Heart left ventricle (tissue), 16 donors: ENCODE measurements around the gene TCEANC2. TPM values are rescaled to one million over a fixed set of nuclear protein-coding genes. Genes with fewer than 3 reads are reported as not detected.

Experiments used
- ATAC-seq, 4 donors: fragments of 200-7000 bp; cut with Tn5 transposase; one replicate each; pipeline ENCODE4 v1.9.1; 2020 to 2022; ENCODE audit warnings: moderate library complexity in 4 of 4, mild to moderate bottlenecking in 3 of 4, moderate number of reproducible peaks in 1 of 4
- DNase-seq, 5 donors: peaks; one replicate each; pipeline ENCODE4 v3.0.0-alpha.2; 2020
- H3K27ac ChIP-seq, 12 donors: fragments of 200-600 bp; sonication (generic) in 4 of 12; one replicate each; pipeline versions ENCODE4 v1.5.0 to v1.8.0; 2016 to 2022; ENCODE audit warnings: mild to moderate bottlenecking in 2 of 12
- H3K27me3 ChIP-seq, 9 donors: fragments of 200-600 bp; sonication (generic) in 2 of 9; one replicate each; pipeline versions ENCODE4 v1.5.1 to v1.8.0; 2016 to 2022; ENCODE audit warnings: mild to moderate bottlenecking in 3 of 9
- H3K36me3 ChIP-seq, 9 donors: fragments of 200-600 bp; sonication (generic) in 2 of 9; one replicate each; pipeline versions ENCODE4 v1.5.0 to v1.8.0; 2018 to 2022; ENCODE audit warnings: mild to moderate bottlenecking in 2 of 9
- H3K4me1 ChIP-seq, 12 donors: fragments of 200-600 bp; sonication (generic) in 4 of 12; one replicate each; pipeline versions ENCODE4 v1.5.0 to v1.8.0; 2016 to 2022; ENCODE audit warnings: mild to moderate bottlenecking in 3 of 12
- H3K4me3 ChIP-seq, 12 donors: fragments of 200-600 bp; sonication (generic) in 4 of 12; one replicate each; pipeline versions ENCODE4 v1.5.0 to v1.8.0; 2017 to 2022; ENCODE audit warnings: mild to moderate bottlenecking in 9 of 12, moderate library complexity in 4 of 12
- H3K9me3 ChIP-seq, 12 donors: fragments of 200-600 bp; sonication (generic) in 4 of 12; one replicate each; pipeline versions ENCODE4 v1.5.0 to v1.8.0; 2016 to 2022; ENCODE audit warnings: mild to moderate bottlenecking in 1 of 12
- CTCF ChIP-seq, 12 donors: fragments of 200-600 bp; sonication (generic) in 4 of 12; IDR thresholded peaks; one replicate each; pipeline versions ENCODE4 v1.5.0 to v1.8.0; 2018 to 2022; ENCODE audit warnings: antibody characterized with exemption in 12 of 12, mild to moderate bottlenecking in 5 of 12
- POLR2A ChIP-seq, 2 donors: fragments of 450-650 bp; IDR thresholded peaks; one replicate each; pipeline ENCODE4 v1.6.1; 2017; ENCODE audit warnings: antibody characterized with exemption in 2 of 2, mild to moderate bottlenecking in 2 of 2, moderate library complexity in 2 of 2
- WGBS, 4 donors: extraction: QIAGEN DNeasy Blood & Tissue Kit in 2 of 4; methylation state at CpG; one replicate each; pipeline versions ENCODE4 v1.1.5 to v1.1.7; 2013 to 2018; 5-methylcytosine and 5-hydroxymethylcytosine counted together
- intact Hi-C, 10 donors: fragments of 100-400 bp; cut with DNase I; formaldehyde crosslinking; loops; one replicate each; pipeline versions ENCODE4 v1.11.1 to v1.14.2; 2022
- polyA plus RNA-seq, 2 donors: library from polyadenylated mRNA; stranded (reverse); fragments of 200-250 nt; gene quantifications; one replicate each; pipeline ENCODE4 v1.2.3, GENCODE V29; 2013
- total RNA-seq, 9 donors: library from RNA; depleted of rRNA in 2 of 9; stranded (reverse); fragments of >200 nt in 2 of 9; fragmentation: NEBNext Ultra II Directional in 3 of 9; extraction: Animal tissue kit (Norgen Biotek cat#: 25700) in 3 of 9; gene quantifications; one replicate each; pipeline versions ENCODE4 v1.1.0 to v1.2.4, GENCODE V29; 2016 to 2023
- donor health status: ischemic (EF 13 %, LVEDD 7.1; RV severe dilation, severe dysfunction).
- donor health status: healthy with polysubstance abuse.
- donor health status: DM: no; HTN: yes; CAD: no.
- donor health status: DM: no; HTN: no; CAD: no.
- donor health status: ischemic (EF 25% LVEDD 6.9; RV normal size, moderate dysfunction).
- donor health status: ischemic (EF 25% LVEDD 5.7; RV mildly dilated, moderate dysfunction).
- donor health status: healthy.
- donor health status: DM: yes; HTN: yes; CAD: no.
- donor health status: ischemic (EF 35%, LVEDD 5.7; RV mildly dilated, moderate dysfunction).
- donor health status: nonischemic (EF 11% LVEDD 7.7; RV severe dilation, severe dysfunction).
- donor health status: DM: yes; HTN: yes; CAD: no.
- donor health status: PGD.
- donor health status: ischemic (EF 29% LVEDD 5.4; RV normal size, mild dysfunction).
- donor health status: nonischemic (EF 23%, LVEDD 6.1; RV moderate dilation, normal function).

Gene TCEANC2
- total and polyA plus RNA-seq, 11 donors: 2.4 to 6.6 (median 4.5) TPM

- Histone ChIP-seq H3K27ac (no peak overlapping the region), H3K4me1 (no peaks in the 10 kb centered on the region), H3K27me3 (no peaks in the 10 kb centered on the region), H3K4me3 (no peak overlapping the region), H3K9me3 (no peaks in the 10 kb centered on the region), H3K36me3 (no peaks in the 10 kb centered on the region)
- WGBS, 4 donors: 72 to 80% (median 73%) methylated on average over 3 of the region's 3 CpGs
- DNase-seq (no peak), ATAC-seq (peak in 1 of 4 donors; percentile 28)
- intact Hi-C loops: no loop called here
- TF ChIP-seq POLR2A (IDR thresholded peaks at IDR 0.05) (no peak), CTCF (IDR thresholded peaks at IDR 0.05) (no peak)
These were observed 54.7 kb downstream of the TCEANC2 start for GRCh38 chr1:54108156-54108555.

DNA sequence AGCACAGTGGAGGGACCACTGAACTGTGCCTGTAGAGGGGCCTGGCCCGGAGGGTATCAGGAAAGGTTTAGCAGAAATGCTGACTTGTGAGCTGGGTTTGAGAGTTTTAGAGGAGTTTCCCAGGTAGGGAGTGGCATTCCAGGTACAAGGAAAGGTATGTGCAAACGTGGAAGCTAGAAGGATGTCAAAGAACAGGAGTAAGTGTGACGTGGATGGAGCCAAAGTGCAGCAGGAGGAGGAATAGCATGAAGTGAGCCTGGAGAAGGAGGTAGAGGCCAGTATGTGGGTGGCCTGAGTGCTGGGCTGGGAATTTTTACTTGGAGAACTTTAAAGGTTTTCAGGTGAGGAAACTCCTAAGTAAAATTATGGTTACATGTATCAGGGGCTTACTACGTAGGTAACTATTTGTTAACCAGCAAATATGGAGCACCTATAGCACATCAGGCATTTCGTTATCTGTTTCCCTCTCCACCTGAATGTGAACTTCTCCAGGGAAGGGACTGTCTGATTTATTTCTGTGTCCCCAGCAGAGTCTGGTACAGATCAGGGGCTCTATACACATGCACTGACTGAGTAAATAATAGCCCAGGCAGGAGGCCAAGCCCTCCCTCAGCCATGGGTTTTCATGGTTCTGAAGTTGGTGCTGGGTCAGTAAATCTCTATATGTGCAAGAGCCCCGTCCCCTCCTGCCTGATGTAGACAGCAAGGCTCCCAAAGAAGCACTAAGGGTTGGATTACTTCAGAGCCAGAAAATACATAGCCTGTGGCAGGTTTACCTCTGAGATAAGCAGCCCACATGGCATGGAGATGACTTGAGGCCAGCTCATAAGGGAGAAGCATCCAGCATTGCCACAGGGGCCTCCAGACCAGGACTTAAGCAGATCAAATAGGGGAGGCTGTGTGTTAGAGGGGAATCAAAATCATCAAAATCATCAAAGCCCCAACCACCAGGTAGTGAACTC, 56.0 kb downstream of the TCEANC2 start:
- Histone ChIP-seq H3K27ac (no peak overlapping the region), H3K9me3 (no peaks in the 10 kb centered on the region), H3K36me3 (no peaks in the 10 kb centered on the region), H3K4me3 (no peak overlapping the region), H3K27me3 (no peaks in the 10 kb centered on the region), H3K4me1 (no peaks in the 10 kb centered on the region)
- intact Hi-C loops: no loop called here
- peak in 1 of 5 donors; percentile 4 for DNase-seq
- no peak for ATAC-seq
- TF ChIP-seq CTCF (IDR thresholded peaks at IDR 0.05) (no peak), POLR2A (IDR thresholded peaks at IDR 0.05) (no peak)
- 87 to 90% (median 88%) methylated on average over 6 of the region's 6 CpGs for WGBS, 4 donors

DNA sequence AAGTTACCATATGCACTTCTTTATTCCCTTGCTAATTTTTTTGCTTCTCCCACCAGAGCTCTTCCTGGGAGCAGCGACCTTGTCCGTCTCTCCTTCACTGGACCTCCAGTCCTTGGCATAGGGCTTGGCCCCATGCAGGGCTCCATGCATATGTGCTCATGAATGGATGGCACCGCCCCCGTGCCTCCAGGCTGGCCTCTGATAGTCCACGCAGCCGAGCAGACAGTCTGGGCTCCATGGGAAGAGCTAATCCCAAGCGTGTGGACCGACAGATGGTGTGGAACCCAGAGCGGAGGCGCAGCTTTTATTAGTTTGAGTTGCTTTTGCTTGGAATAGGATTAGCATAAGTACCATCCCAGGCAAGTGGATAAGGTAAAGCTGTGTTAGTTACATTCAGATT, 57.6 kb downstream of the TCEANC2 start:
- peak in 1 of 5 donors; percentile 28 for DNase-seq
- Histone ChIP-seq H3K27ac (no peak overlapping the region), H3K9me3 (no peaks in the 10 kb centered on the region), H3K4me3 (no peak overlapping the region), H3K36me3 (no peaks in the 10 kb centered on the region), H3K27me3 (no peaks in the 10 kb centered on the region), H3K4me1 (no peaks in the 10 kb centered on the region)
- intact Hi-C loops: no loop called here
- WGBS, 4 donors: 93 to 96% (median 95%) methylated on average over 7 to 10 of the region's 10 CpGs
- TF ChIP-seq POLR2A (IDR thresholded peaks at IDR 0.05): no peak
- no peak for TF ChIP-seq CTCF (IDR thresholded peaks at IDR 0.05)
- no peak for ATAC-seq

- H3K27ac ChIP-seq: no peak overlapping the region
- DNase-seq: peak in 1 of 5 donors; percentile 19
- no peak overlapping the region for H3K4me3 ChIP-seq
- WGBS, 4 donors: 78 to 94% (median 92%) methylated on average over 3 of the region's 3 CpGs
- H3K9me3 ChIP-seq: no peaks in the 10 kb centered on the region
- TF ChIP-seq CTCF (IDR thresholded peaks at IDR 0.05): no peak
- no peaks in the 10 kb centered on the region for H3K36me3 ChIP-seq
- no peak for ATAC-seq
- intact Hi-C loops: no loop called here
- no peaks in the 10 kb centered on the region for H3K4me1 ChIP-seq
- no peaks in the 10 kb centered on the region for H3K27me3 ChIP-seq
These were observed 58.2 kb downstream of the TCEANC2 start for GRCh38 chr1:54111624-54112023.
